Measurements from ENCODE around the gene ASB13.

ASB13 gene

GRCh38 chr10:5668429-5668828 lies 2.0 kb upstream of the ASB13 start:
- DNase-seq: no peak

GRCh38 chr10:5666841-5667630 lies 641 bp upstream of the ASB13 start:
- no peak for DNase-seq

GRCh38 chr10:5665373-5666007 lies 905 bp downstream of the ASB13 start:
- DNase-seq: no peak

- DNase-seq: no peak
These were observed 2.5 kb downstream of the ASB13 start for GRCh38 chr10:5663692-5664427.

- DNase-seq: no peak
These were observed 3.5 kb downstream of the ASB13 start for GRCh38 chr10:5662708-5663579.

GRCh38 chr10:5661043-5661442 lies 5.4 kb downstream of the ASB13 start:
- no peak for DNase-seq

- peak; percentile 78 for DNase-seq
These were observed 6.5 kb downstream of the ASB13 start for GRCh38 chr10:5659702-5660528.

- DNase-seq: no peak
These were observed 7.3 kb downstream of the ASB13 start for GRCh38 chr10:5658871-5659618.

- no peak for DNase-seq
These were observed 9.4 kb downstream of the ASB13 start for GRCh38 chr10:5656737-5657579.

- no peak for DNase-seq
These were observed 11.3 kb downstream of the ASB13 start for GRCh38 chr10:5655121-5655520.

GRCh38 chr10:5654218-5654755 lies 12.1 kb downstream of the ASB13 start:
- no peak for DNase-seq

GRCh38 chr10:5652746-5653145 lies 13.6 kb downstream of the ASB13 start:
- DNase-seq: no peak

- no peak for DNase-seq
These were observed 15.0 kb downstream of the ASB13 start for GRCh38 chr10:5651388-5651764.

- DNase-seq: no peak
These were observed 15.6 kb downstream of the ASB13 start for GRCh38 chr10:5650664-5651387.

GRCh38 chr10:5649746-5650145 lies 16.6 kb downstream of the ASB13 start:
- no peak for DNase-seq

- DNase-seq: no peak
These were observed 17.6 kb downstream of the ASB13 start for GRCh38 chr10:5648494-5649457.

GRCh38 chr10:5647507-5648240 lies 18.7 kb downstream of the ASB13 start:
- DNase-seq: no peak
